ENCODE data around the gene GREM2. TPM values are rescaled to one million over a fixed set of nuclear protein-coding genes. Genes with fewer than 3 reads are reported as not detected.

GREM2 gene
- total RNA-seq, 1 donor from 2014 or later = 4.2 TPM

- no peaks in the 10 kb centered on the region for H3K9me3 Mint-ChIP-seq
- no peak overlapping the region for H3K27ac Mint-ChIP-seq
- H3K27me3 Mint-ChIP-seq = peaks cover 9% of the 10 kb centered on the region
- TF ChIP-seq CTCF (conservative IDR thresholded peaks at IDR 0.05) = no peak
- DNase-seq (ENCODE audit: extremely low spot score, unreplicated experiment) = no peak
- H3K4me3 Mint-ChIP-seq = no peak overlapping the region
- H3K36me3 Mint-ChIP-seq = no peaks in the 10 kb centered on the region
- no peaks in the 10 kb centered on the region for H3K4me1 Mint-ChIP-seq (ENCODE audit: unreplicated experiment)
These were observed 73.1 kb downstream of the GREM2 start for GRCh38 chr1:240538776-240539430.

GRCh38 chr1:240533154-240533780 lies 78.7 kb downstream of the GREM2 start:
- Mint-ChIP-seq H3K27ac (no peak overlapping the region), H3K4me3 (no peak overlapping the region), H3K36me3 (no peaks in the 10 kb centered on the region), H3K4me1 (ENCODE audit: unreplicated experiment) (no peaks in the 10 kb centered on the region), H3K9me3 (no peaks in the 10 kb centered on the region), H3K27me3 (peaks cover 9% of the 10 kb centered on the region)
- no peak for TF ChIP-seq CTCF (conservative IDR thresholded peaks at IDR 0.05)
- DNase-seq (ENCODE audit: extremely low spot score, unreplicated experiment) = no peak

GRCh38 chr1:240528591-240528990 lies 83.4 kb downstream of the GREM2 start:
- Mint-ChIP-seq H3K4me1 (ENCODE audit: unreplicated experiment) (peaks cover 31% of the 10 kb centered on the region), H3K27ac (no peak overlapping the region), H3K27me3 (peaks cover 9% of the 10 kb centered on the region), H3K36me3 (no peaks in the 10 kb centered on the region), H3K9me3 (no peaks in the 10 kb centered on the region), H3K4me3 (no peak overlapping the region)
- no peak for DNase-seq (ENCODE audit: extremely low spot score, unreplicated experiment)
- TF ChIP-seq CTCF (conservative IDR thresholded peaks at IDR 0.05) = no peak

- no peak for DNase-seq (ENCODE audit: extremely low spot score, unreplicated experiment)
- Mint-ChIP-seq H3K36me3 (no peaks in the 10 kb centered on the region), H3K27ac (no peak overlapping the region), H3K27me3 (peaks cover 4% of the 10 kb centered on the region), H3K9me3 (no peaks in the 10 kb centered on the region), H3K4me3 (no peak overlapping the region), H3K4me1 (ENCODE audit: unreplicated experiment) (peaks cover 31% of the 10 kb centered on the region)
- no peak for TF ChIP-seq CTCF (conservative IDR thresholded peaks at IDR 0.05)
These were observed 84.9 kb downstream of the GREM2 start for GRCh38 chr1:240527086-240527485.

- Mint-ChIP-seq H3K36me3 (no peaks in the 10 kb centered on the region), H3K27ac (peak overlapping the region; percentile 8), H3K27me3 (peaks cover 4% of the 10 kb centered on the region), H3K4me1 (ENCODE audit: unreplicated experiment) (peaks cover 31% of the 10 kb centered on the region), H3K9me3 (no peaks in the 10 kb centered on the region), H3K4me3 (no peak overlapping the region)
- TF ChIP-seq CTCF (conservative IDR thresholded peaks at IDR 0.05) = no peak
- no peak for DNase-seq (ENCODE audit: extremely low spot score, unreplicated experiment)
These were observed 85.6 kb downstream of the GREM2 start for GRCh38 chr1:240526312-240526711.

All from type B pancreatic cell (in vitro differentiated cells).